Activated naive CD8-positive, alpha-beta T cell treated with anti-CD3 and anti-CD28 coated beads, Interleukin-2, amount 50 U/mL, for 16 hours (primary cell): ENCODE measurements around the gene MIB2.

Experiments
- DNase-seq: peaks from one replicate; pipeline ENCODE4 v3.0.0-alpha.2; 2020; ENCODE audit warnings: low read depth, low spot score

Gene MIB2

GRCh38 chr1:1614204-1614953 is 921 bp upstream of the MIB2 start:
- DNase-seq: peak; percentile 42

GRCh38 chr1:1614954-1615255 is 395 bp upstream of the MIB2 start:
- no peak for DNase-seq

DNA sequence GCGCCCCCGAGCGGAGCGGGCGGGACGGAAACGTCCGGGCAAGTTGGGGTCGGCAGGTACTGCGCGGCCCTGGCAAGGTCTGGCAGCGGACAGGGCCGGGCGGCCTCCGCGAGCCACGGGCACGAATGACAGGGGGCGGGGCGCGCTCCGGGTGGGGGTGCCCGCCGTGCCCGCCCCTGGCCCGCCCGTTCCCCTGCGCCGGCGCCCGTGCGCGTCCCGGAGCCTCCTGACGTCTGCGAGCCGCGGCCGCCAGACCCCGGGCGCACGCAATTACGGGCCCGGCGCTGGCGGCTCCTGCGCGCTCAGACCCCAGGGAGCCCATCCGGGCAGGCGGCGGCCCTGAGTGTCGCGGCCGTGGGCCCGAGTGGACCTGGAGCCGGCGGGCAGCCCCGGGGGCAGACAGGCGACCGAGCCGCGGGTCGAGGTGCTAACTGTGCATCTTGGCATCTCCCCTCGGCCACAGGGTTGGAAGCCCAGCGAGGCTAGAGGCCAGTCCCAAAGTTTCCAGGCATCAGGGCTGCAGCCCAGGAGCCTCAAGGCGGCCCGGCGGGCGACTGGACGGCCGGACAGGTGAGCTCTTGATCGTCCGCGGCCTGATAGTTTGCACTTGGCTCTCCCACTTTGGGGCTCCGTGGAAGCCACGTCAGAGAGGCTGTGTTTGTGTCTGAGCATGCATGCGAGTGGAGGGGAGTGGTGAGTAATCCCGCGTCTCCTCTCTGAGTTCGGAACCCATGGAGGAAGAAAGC is 918 bp downstream of the MIB2 start:
- DNase-seq: no peak

DNA sequence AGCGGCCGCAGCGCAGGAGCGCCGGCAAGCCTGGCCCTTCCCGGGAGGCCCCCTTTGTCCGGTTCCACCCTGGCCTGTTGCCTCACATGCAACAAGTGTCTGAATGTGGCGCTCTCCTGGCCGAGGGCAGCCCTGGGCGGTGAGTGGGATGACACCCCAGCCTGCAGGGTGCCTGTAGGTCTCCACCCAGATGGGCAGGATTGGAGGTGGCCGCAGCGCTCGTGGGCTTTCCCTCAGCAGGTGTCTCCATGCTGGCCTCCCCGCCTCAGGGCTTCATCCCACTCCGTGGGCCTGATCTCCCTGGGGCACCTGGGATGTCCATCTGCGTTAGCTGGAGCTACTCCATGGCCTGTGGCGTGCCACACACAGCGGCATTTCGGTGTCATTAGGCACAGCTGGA is 1.5 kb downstream of the MIB2 start:
- no peak for DNase-seq

DNA sequence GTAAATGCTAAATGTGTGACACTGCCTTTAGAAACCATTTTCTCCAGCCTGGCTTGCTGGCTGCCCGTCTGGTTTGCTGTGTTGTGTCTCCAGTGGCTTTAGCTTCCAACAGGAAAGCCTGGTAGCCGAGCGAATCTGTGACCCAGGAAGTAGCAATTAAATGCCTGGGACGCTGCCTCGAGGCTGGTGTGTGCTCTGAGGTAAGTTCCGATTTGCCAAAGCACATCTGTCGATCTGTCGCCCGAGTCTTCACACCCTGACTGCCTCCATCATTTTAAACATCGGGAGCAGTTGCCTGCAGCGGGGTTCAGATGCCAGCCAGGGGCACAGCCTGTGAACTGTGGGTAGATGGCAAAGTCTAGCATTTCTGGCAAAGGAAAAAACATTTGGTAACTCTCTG is 2.2 kb downstream of the MIB2 start:
- no peak for DNase-seq

- DNase-seq: no peak
These were observed 2.6 kb downstream of the MIB2 start for GRCh38 chr1:1617925-1618324.

GRCh38 chr1:1618396-1619068 is 3.2 kb downstream of the MIB2 start:
- DNase-seq: no peak

GRCh38 chr1:1619917-1620361 is 4.6 kb downstream of the MIB2 start:
- no peak for DNase-seq

DNA sequence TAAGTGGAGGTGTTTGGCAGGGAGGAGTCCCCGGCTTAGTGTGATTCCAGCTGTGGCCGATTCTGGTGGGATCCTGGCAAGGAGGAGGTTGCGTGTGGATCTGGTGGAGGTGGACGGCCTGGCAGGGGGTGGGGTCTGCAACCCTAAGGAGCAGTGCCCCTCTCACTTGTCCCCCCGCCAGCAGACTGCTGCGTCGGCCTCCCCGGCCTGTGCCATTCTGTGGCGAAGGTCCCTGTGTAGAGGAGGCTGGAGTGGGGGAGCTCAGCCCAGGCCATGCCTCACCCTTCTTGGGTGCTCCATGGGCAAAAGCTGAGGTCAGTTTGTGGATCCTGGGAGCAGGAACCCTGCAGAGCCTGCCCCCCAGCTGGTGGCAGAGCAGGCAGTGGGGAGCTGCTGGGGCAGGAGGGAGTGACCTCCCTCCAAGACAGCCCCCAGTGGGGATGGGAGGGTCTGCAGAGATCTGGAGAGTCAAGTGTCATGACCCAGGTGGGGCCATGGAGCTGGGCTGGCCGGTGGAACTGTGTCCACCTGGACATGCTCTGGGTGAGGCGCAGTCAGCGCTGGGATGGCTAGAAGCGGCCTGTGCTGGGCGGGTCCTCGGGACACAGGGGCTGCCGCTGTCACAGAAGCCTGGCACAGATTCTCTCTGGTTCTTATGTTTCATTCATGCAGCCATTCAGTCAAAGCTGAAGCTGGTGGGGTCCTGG is 5.3 kb downstream of the MIB2 start:
- DNase-seq: no peak

DNA sequence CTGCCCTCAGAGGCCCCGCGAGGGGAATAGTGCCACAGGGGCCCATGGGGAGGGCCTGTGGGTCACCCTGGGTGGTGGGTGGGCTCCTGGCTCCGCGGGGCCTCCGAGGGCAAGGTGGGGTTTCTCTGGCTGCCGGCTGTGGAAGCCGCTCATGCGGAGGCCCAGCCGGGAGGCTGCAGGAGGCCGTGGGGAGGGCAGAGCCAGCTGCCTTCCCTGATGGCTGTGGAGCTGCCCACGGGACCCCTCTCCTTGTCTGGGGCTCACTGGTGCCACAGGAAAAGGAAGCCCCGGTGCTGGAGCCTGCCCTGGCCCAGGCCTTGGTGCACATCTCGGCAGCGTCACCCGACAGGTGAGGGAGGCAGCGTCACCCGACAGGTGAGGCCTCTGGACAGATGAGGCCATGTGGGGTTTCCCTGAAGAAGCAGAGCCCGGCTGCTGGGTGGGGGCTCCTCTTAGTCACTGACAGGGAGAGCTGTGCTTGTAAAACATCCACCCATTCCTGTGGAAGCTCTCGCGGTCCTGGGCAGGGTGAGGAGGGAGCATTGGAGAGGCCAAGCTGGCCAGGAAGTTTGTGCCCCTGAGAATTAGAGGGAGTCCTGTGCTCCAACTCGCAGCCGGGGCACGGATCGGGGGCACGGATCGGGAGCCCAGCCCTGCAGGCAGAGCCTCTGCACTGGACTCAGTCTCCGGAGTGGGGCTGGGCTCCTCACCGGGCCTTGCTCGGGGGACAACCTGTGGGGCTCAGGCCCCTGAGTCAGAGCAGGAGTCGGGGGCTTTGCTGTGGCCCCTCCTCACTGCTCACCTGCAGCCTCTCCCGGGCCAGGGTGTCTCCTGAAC is 6.1 kb downstream of the MIB2 start:
- DNase-seq: no peak

- DNase-seq: no peak
These were observed 6.9 kb downstream of the MIB2 start for GRCh38 chr1:1622010-1622787.

- DNase-seq: no peak
These were observed 7.4 kb downstream of the MIB2 start for GRCh38 chr1:1622788-1623094.

DNA sequence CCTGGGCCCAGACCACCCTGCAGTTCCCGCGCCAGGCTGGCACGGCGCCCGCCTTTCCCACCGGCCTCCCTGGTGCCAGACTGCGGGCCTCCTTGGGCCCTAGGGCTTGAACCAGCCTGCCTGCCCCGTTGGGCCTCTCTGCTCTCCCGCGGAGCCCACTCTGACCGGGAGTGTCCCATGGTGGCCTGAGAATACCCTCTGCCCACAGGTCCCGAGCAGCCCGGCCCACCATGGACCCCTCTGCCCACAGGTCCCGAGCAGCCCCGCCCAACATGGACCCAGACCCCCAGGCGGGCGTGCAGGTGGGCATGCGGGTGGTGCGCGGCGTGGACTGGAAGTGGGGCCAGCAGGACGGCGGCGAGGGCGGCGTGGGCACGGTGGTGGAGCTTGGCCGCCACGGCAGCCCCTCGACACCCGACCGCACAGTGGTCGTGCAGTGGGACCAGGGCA is 7.9 kb downstream of the MIB2 start:
- no peak for DNase-seq

DNA sequence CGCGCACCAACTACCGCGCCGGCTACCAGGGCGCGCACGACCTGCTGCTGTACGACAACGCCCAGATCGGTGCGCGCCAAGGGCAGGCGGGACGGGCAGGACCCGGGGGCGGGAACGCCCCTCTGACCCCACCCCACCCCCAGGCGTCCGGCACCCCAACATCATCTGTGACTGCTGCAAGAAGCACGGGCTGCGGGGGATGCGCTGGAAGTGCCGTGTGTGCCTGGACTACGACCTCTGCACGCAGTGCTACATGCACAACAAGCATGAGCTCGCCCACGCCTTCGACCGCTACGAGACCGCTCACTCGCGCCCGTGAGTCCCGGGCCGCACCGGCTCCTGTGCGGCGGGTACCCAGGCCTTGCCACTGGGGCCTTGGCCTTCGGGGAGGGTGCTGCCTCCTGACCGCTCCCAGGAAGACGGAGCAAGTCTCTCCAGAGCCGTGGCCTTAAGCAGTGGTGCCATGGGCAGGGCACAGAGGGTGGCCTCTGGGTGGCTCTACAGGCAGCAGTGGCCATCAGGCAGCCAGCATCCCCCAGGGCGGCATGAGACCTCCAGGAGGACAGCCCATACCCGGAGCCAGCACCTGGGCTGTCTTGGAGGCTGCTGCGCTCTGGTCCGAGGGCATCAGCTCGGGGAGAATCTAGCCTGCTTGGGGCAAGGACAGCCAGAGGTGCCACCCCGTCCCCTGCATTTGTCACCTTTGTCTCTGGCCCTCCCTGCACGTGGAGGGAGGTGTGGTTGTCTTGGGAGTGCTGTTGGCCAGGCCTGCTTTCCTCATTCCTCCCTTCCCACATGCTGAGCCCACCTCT is 8.5 kb downstream of the MIB2 start:
- no peak for DNase-seq

DNA sequence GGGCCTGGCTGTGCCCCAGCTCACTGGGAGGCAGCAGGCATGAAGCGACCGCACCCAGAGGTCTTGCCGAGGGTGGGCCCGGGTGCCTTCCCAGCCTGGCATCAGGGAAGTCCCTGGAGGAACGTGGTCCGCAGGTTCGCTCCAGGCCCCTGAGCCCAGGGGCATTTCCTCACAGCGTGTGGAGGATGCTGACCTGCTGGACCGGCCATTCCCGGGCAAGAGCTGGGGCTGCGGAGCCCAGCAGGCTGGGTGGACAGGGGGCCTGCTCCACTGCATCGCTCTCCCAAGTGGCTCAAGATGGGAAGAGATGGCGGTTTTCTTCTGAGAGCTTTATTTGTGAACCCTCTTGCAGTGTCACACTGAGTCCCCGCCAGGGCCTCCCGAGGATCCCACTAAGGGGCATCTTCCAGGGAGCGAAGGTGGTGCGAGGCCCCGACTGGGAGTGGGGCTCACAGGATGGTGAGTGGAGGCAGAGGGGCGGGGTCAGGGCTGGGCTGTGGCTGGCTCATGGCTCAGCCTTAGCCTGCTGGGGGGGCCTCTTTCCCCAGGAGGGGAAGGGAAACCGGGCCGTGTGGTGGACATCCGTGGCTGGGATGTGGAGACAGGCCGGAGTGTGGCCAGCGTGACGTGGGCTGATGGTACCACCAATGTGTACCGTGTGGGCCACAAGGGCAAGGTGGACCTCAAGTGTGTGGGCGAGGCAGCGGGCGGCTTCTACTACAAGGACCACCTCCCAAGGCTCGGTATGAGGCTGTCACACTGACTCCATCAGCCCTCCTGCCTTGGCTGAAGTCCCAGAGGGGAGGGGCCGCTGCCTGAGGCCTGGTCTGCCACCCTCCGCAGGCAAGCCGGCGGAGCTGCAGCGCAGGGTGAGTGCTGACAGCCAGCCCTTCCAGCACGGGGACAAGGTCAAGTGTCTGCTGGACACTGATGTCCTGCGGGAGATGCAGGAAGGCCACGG is 9.4 kb downstream of the MIB2 start:
- no peak for DNase-seq

GRCh38 chr1:1625404-1625775 is 10.1 kb downstream of the MIB2 start:
- DNase-seq: no peak

DNA sequence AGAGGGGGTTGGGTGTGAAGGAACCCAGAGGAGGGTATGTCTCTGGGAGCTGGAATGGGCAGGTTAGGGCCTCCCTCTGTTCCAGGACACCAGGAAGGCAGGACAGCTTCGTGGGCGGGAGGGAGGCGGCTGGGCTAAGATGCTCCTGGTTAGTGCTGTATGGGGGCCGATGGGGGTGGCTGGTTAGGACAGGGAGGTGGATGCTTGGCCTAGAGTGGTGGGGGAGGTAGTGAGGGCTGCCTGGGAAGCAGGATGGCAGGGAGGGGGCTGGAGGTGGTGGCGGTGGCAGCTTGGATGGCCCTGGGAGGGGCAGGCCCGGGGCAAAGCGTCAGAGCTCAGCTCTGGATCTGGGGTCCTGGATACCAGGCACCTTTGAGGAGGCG is 10.5 kb downstream of the MIB2 start:
- DNase-seq: no peak

GRCh38 chr1:1626207-1627141 is 11.2 kb downstream of the MIB2 start:
- no peak for DNase-seq
